ENCODE measurements around the gene IFT27.

The IFT27 gene

GRCh38 chr22:36727110-36727509 lies 48.8 kb downstream of the IFT27 start:
- H3K9me3 ChIP-seq (replicated peaks in 1 of 2; ENCODE audit: control insufficient read depth in 2 of 2, insufficient read depth in 1 of 2, low read depth in 1 of 2, low read length in 2 of 2): peaks cover 0 to 4% of the 10 kb centered on the region in 2 donors
- H3K14ac ChIP-seq (ENCODE audit: low read length): no peak overlapping the region
- no CpG with 5 or more reads among the region's 7 CpGs for WGBS, 2 donors (ENCODE audit: extremely low coverage in 2 of 2, insufficient read length in 2 of 2, insufficient replicate concordance in 1 of 2)
- no peak overlapping the region for H4K8ac ChIP-seq (ENCODE audit: low read depth, low read length)
- no peak overlapping the region for H3K27ac ChIP-seq (replicated peaks; ENCODE audit: low read length)
- H3K4ac ChIP-seq (ENCODE audit: low read length): no peak overlapping the region
- peaks cover 3% of the 10 kb centered on the region for H3K79me1 ChIP-seq (ENCODE audit: low read depth, low read length)
- no peak overlapping the region for H3K9ac ChIP-seq (ENCODE audit: low read depth, low read length, poor library complexity)
- H3K4me1 ChIP-seq (ENCODE audit: control insufficient read depth in 2 of 2, insufficient read depth in 1 of 2, low read depth in 1 of 2, low read length in 2 of 2): peaks cover 0 to 16% of the 10 kb centered on the region in 2 donors
- H3K27me3 ChIP-seq (ENCODE audit: control insufficient read depth in 3 of 3, insufficient read depth in 3 of 3, low read depth in 1 of 3, low read length in 3 of 3): peaks cover 0 to 34% (median 3%) of the 10 kb centered on the region in 3 experiments
- H2BK15ac ChIP-seq (ENCODE audit: low read length): no peak overlapping the region
- no peak overlapping the region for H3K23ac ChIP-seq (ENCODE audit: low read depth, low read length, poor library complexity)
- no peak overlapping the region for H3K18ac ChIP-seq (ENCODE audit: low read length)
- H3K4me2 ChIP-seq (ENCODE audit: insufficient read depth, low read length, poor library complexity, severe bottlenecking): no peak overlapping the region
- no peak for DNase-seq (ENCODE audit: low spot score)
- H3K4me3 ChIP-seq (ENCODE audit: low read length in 2 of 2): no peak overlapping the region
- H2BK12ac ChIP-seq (ENCODE audit: low read length): no peak overlapping the region
- no peaks in the 10 kb centered on the region for H3K36me3 ChIP-seq (replicated peaks in 1 of 2; ENCODE audit: control insufficient read depth in 2 of 2, insufficient read depth in 2 of 2, low read length in 2 of 2)
- H2AK5ac ChIP-seq (ENCODE audit: low read depth, low read length): no peak overlapping the region
- no peak overlapping the region for H2BK120ac ChIP-seq (ENCODE audit: low read depth, low read length)
- no peak overlapping the region for H2AFZ ChIP-seq (ENCODE audit: low read length)
- no peak overlapping the region for H4K91ac ChIP-seq (ENCODE audit: low read depth, low read length, poor library complexity)
- no peak overlapping the region for H2BK5ac ChIP-seq (ENCODE audit: low read length)

- no peak for DNase-seq (ENCODE audit: low spot score)
- Histone ChIP-seq H3K14ac (ENCODE audit: low read length) (no peak overlapping the region), H4K91ac (ENCODE audit: low read depth, low read length, poor library complexity) (no peak overlapping the region), H3K27me3 (ENCODE audit: control insufficient read depth in 3 of 3, insufficient read depth in 3 of 3, low read depth in 1 of 3, low read length in 3 of 3) (peaks cover 0 to 41% (median 3%) of the 10 kb centered on the region in 3 experiments), H2BK120ac (ENCODE audit: low read depth, low read length) (no peak overlapping the region), H3K27ac (replicated peaks; ENCODE audit: low read length) (no peak overlapping the region), H3K4me1 (ENCODE audit: control insufficient read depth in 2 of 2, insufficient read depth in 1 of 2, low read depth in 1 of 2, low read length in 2 of 2) (peaks cover 0 to 16% of the 10 kb centered on the region in 2 donors), H3K18ac (ENCODE audit: low read length) (no peak overlapping the region), H2AK5ac (ENCODE audit: low read depth, low read length) (no peak overlapping the region), H3K4ac (ENCODE audit: low read length) (no peak overlapping the region), H3K4me2 (ENCODE audit: insufficient read depth, low read length, poor library complexity, severe bottlenecking) (no peak overlapping the region), H4K8ac (ENCODE audit: low read depth, low read length) (no peak overlapping the region), H3K9ac (ENCODE audit: low read depth, low read length, poor library complexity) (no peak overlapping the region), H2BK15ac (ENCODE audit: low read length) (no peak overlapping the region), H2BK12ac (ENCODE audit: low read length) (no peak overlapping the region), H3K9me3 (replicated peaks in 1 of 2; ENCODE audit: control insufficient read depth in 2 of 2, insufficient read depth in 1 of 2, low read depth in 1 of 2, low read length in 2 of 2) (peaks cover 0 to 4% of the 10 kb centered on the region in 2 donors), H2BK5ac (ENCODE audit: low read length) (no peak overlapping the region), H2AFZ (ENCODE audit: low read length) (no peak overlapping the region), H3K4me3 (ENCODE audit: low read length in 2 of 2) (no peak overlapping the region), H3K79me1 (ENCODE audit: low read depth, low read length) (peaks cover 3% of the 10 kb centered on the region), H3K23ac (ENCODE audit: low read depth, low read length, poor library complexity) (peak overlapping the region; percentile 82), H3K36me3 (replicated peaks in 1 of 2; ENCODE audit: control insufficient read depth in 2 of 2, insufficient read depth in 2 of 2, low read length in 2 of 2) (no peaks in the 10 kb centered on the region)
- WGBS, 2 donors (ENCODE audit: extremely low coverage in 2 of 2, insufficient read length in 2 of 2, insufficient replicate concordance in 1 of 2): no CpG with 5 or more reads among the region's 9 CpGs
Observed at GRCh38 chr22:36726007-36726380, 49.9 kb downstream of the IFT27 start.

- H2AK5ac ChIP-seq (ENCODE audit: low read depth, low read length): no peak overlapping the region
- H3K23ac ChIP-seq (ENCODE audit: low read depth, low read length, poor library complexity): no peak overlapping the region
- H2BK5ac ChIP-seq (ENCODE audit: low read length): no peak overlapping the region
- peaks cover 0 to 46% (median 3%) of the 10 kb centered on the region in 3 experiments for H3K27me3 ChIP-seq (ENCODE audit: control insufficient read depth in 3 of 3, insufficient read depth in 3 of 3, low read depth in 1 of 3, low read length in 3 of 3)
- H3K36me3 ChIP-seq (replicated peaks in 1 of 2; ENCODE audit: control insufficient read depth in 2 of 2, insufficient read depth in 2 of 2, low read length in 2 of 2): no peaks in the 10 kb centered on the region
- H3K18ac ChIP-seq (ENCODE audit: low read length): no peak overlapping the region
- no peak overlapping the region for H2AFZ ChIP-seq (ENCODE audit: low read length)
- H3K79me1 ChIP-seq (ENCODE audit: low read depth, low read length): peaks cover 3% of the 10 kb centered on the region
- peaks cover 0 to 4% of the 10 kb centered on the region in 2 donors for H3K9me3 ChIP-seq (replicated peaks in 1 of 2; ENCODE audit: control insufficient read depth in 2 of 2, insufficient read depth in 1 of 2, low read depth in 1 of 2, low read length in 2 of 2)
- DNase-seq (ENCODE audit: low spot score): no peak
- no peak overlapping the region for H4K8ac ChIP-seq (ENCODE audit: low read depth, low read length)
- H2BK120ac ChIP-seq (ENCODE audit: low read depth, low read length): no peak overlapping the region
- WGBS, 2 donors (ENCODE audit: extremely low coverage in 2 of 2, insufficient read length in 2 of 2, insufficient replicate concordance in 1 of 2): no CpG with 5 or more reads among the region's 24 CpGs
- no peak overlapping the region for H2BK12ac ChIP-seq (ENCODE audit: low read length)
- H3K9ac ChIP-seq (ENCODE audit: low read depth, low read length, poor library complexity): no peak overlapping the region
- H3K4me3 ChIP-seq (ENCODE audit: low read length in 2 of 2): no peak overlapping the region
- H3K4me1 ChIP-seq (ENCODE audit: control insufficient read depth in 2 of 2, insufficient read depth in 1 of 2, low read depth in 1 of 2, low read length in 2 of 2): peaks cover 0 to 16% of the 10 kb centered on the region in 2 donors
- no peak overlapping the region for H3K4ac ChIP-seq (ENCODE audit: low read length)
- H2BK15ac ChIP-seq (ENCODE audit: low read length): no peak overlapping the region
- no peak overlapping the region for H3K4me2 ChIP-seq (ENCODE audit: insufficient read depth, low read length, poor library complexity, severe bottlenecking)
- no peak overlapping the region for H3K27ac ChIP-seq (replicated peaks; ENCODE audit: low read length)
- peak overlapping the region; percentile 39 for H3K14ac ChIP-seq (ENCODE audit: low read length)
- no peak overlapping the region for H4K91ac ChIP-seq (ENCODE audit: low read depth, low read length, poor library complexity)
Observed at GRCh38 chr22:36725366-36726006, 50.4 kb downstream of the IFT27 start.

GRCh38 chr22:36724836-36725235 lies 51.1 kb downstream of the IFT27 start:
- Histone ChIP-seq H2BK12ac (ENCODE audit: low read length) (no peak overlapping the region), H3K4ac (ENCODE audit: low read length) (no peak overlapping the region), H2BK15ac (ENCODE audit: low read length) (no peak overlapping the region), H4K91ac (ENCODE audit: low read depth, low read length, poor library complexity) (no peak overlapping the region), H3K27me3 (ENCODE audit: control insufficient read depth in 3 of 3, insufficient read depth in 3 of 3, low read depth in 1 of 3, low read length in 3 of 3) (peaks cover 0 to 48% (median 3%) of the 10 kb centered on the region in 3 experiments), H3K4me1 (ENCODE audit: control insufficient read depth in 2 of 2, insufficient read depth in 1 of 2, low read depth in 1 of 2, low read length in 2 of 2) (peaks cover 0 to 16% of the 10 kb centered on the region in 2 donors), H3K14ac (ENCODE audit: low read length) (peak overlapping the region; percentile 25), H3K79me1 (ENCODE audit: low read depth, low read length) (peaks cover 3% of the 10 kb centered on the region), H2BK120ac (ENCODE audit: low read depth, low read length) (no peak overlapping the region), H3K18ac (ENCODE audit: low read length) (no peak overlapping the region), H3K9ac (ENCODE audit: low read depth, low read length, poor library complexity) (no peak overlapping the region), H3K4me2 (ENCODE audit: insufficient read depth, low read length, poor library complexity, severe bottlenecking) (no peak overlapping the region), H2BK5ac (ENCODE audit: low read length) (no peak overlapping the region), H3K27ac (replicated peaks; ENCODE audit: low read length) (no peak overlapping the region), H2AFZ (ENCODE audit: low read length) (no peak overlapping the region), H3K4me3 (ENCODE audit: low read length in 2 of 2) (no peak overlapping the region), H3K23ac (ENCODE audit: low read depth, low read length, poor library complexity) (no peak overlapping the region), H4K8ac (ENCODE audit: low read depth, low read length) (no peak overlapping the region), H3K36me3 (replicated peaks in 1 of 2; ENCODE audit: control insufficient read depth in 2 of 2, insufficient read depth in 2 of 2, low read length in 2 of 2) (no peaks in the 10 kb centered on the region), H3K9me3 (replicated peaks in 1 of 2; ENCODE audit: control insufficient read depth in 2 of 2, insufficient read depth in 1 of 2, low read depth in 1 of 2, low read length in 2 of 2) (peaks cover 0 to 4% of the 10 kb centered on the region in 2 donors), H2AK5ac (ENCODE audit: low read depth, low read length) (peak overlapping the region; percentile 10)
- no CpG with 5 or more reads among the region's 4 CpGs for WGBS, 2 donors (ENCODE audit: extremely low coverage in 2 of 2, insufficient read length in 2 of 2, insufficient replicate concordance in 1 of 2)
- DNase-seq (ENCODE audit: low spot score): no peak
